SU-DHL-6 (cell line): ENCODE data around the gene ADCY2.

Experiments used
- EZH2phosphoT487 ChIP-seq: fragments of 200-600 bp; sonication (generic), shearing (Covaris generic); conservative IDR thresholded peaks from 2 replicates; pipeline ENCODE4 v1.6.1; 2018; ENCODE audit warnings: mild to moderate bottlenecking, antibody characterized with exemption, low read length, moderate library complexity, mixed read lengths
- TF ChIP-seq, protein P1 (sequence below): fragments of 200-600 bp; sonication (generic); IDR thresholded peaks from one replicate; pipeline ENCODE4 v1.5.1; 2017; ENCODE audit warnings: antibody characterized with exemption, mild to moderate bottlenecking, low read length, moderate library complexity; ENCODE audit not compliant: insufficient read depth, poor library complexity, severe bottlenecking

- no peak for TF ChIP-seq EZH2phosphoT487
- TF ChIP-seq, protein P1, sequence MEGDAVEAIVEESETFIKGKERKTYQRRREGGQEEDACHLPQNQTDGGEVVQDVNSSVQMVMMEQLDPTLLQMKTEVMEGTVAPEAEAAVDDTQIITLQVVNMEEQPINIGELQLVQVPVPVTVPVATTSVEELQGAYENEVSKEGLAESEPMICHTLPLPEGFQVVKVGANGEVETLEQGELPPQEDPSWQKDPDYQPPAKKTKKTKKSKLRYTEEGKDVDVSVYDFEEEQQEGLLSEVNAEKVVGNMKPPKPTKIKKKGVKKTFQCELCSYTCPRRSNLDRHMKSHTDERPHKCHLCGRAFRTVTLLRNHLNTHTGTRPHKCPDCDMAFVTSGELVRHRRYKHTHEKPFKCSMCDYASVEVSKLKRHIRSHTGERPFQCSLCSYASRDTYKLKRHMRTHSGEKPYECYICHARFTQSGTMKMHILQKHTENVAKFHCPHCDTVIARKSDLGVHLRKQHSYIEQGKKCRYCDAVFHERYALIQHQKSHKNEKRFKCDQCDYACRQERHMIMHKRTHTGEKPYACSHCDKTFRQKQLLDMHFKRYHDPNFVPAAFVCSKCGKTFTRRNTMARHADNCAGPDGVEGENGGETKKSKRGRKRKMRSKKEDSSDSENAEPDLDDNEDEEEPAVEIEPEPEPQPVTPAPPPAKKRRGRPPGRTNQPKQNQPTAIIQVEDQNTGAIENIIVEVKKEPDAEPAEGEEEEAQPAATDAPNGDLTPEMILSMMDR, result no peak
Measured at GRCh38 chr5:7363067-7363677, 32.8 kb upstream of the ADCY2 start.
